Measurements from ENCODE around the gene RGS7.

Gene RGS7

GRCh38 chr1:240935920-240936319 is 421.1 kb downstream of the RGS7 start:
- Histone ChIP-seq H3K4me2 (ENCODE audit: low read length) (no peak overlapping the region), H3K9me3 (ENCODE audit: insufficient read depth, low read length) (peaks cover 26% of the 10 kb centered on the region; the same call in 1 of the 2 replicates), H3K9ac (ENCODE audit: low read length) (no peak overlapping the region), H3K27me3 (ENCODE audit: low read depth, low read length) (no peaks in the 10 kb centered on the region), H3K36me3 (replicated peaks; ENCODE audit: low read depth, low read length) (no peaks in the 10 kb centered on the region), H3K4me1 (ENCODE audit: low read length) (no peaks in the 10 kb centered on the region), H3K4me3 (ENCODE audit: low read length) (no peak overlapping the region), H3K27ac (ENCODE audit: low read length) (no peak overlapping the region), H2AFZ (ENCODE audit: low read depth, low read length) (no peak overlapping the region), H4K20me1 (ENCODE audit: insufficient read depth, low read length) (no peaks in the 10 kb centered on the region), H3K79me2 (ENCODE audit: low read length) (no peaks in the 10 kb centered on the region)
- TF ChIP-seq CTCF (IDR thresholded peaks at IDR 0.05; ENCODE audit: low read depth, low read length), result no peak
- no peak for TF ChIP-seq EZH2phosphoT487 (IDR thresholded peaks at IDR 0.05; ENCODE audit: low read depth)

- Histone ChIP-seq H3K27me3 (ENCODE audit: low read depth, low read length) (no peaks in the 10 kb centered on the region), H3K4me1 (ENCODE audit: low read length) (no peaks in the 10 kb centered on the region), H3K4me2 (ENCODE audit: low read length) (no peak overlapping the region), H3K36me3 (replicated peaks; ENCODE audit: low read depth, low read length) (no peaks in the 10 kb centered on the region), H3K4me3 (ENCODE audit: low read length) (no peak overlapping the region), H3K79me2 (ENCODE audit: low read length) (no peaks in the 10 kb centered on the region), H3K9ac (ENCODE audit: low read length) (no peak overlapping the region), H3K9me3 (ENCODE audit: insufficient read depth, low read length) (peaks cover 6% of the 10 kb centered on the region; the same call in 1 of the 2 replicates), H3K27ac (ENCODE audit: low read length) (no peak overlapping the region), H4K20me1 (ENCODE audit: insufficient read depth, low read length) (no peaks in the 10 kb centered on the region), H2AFZ (ENCODE audit: low read depth, low read length) (no peak overlapping the region)
- no peak for TF ChIP-seq CTCF (IDR thresholded peaks at IDR 0.05; ENCODE audit: low read depth, low read length)
- no peak for TF ChIP-seq EZH2phosphoT487 (IDR thresholded peaks at IDR 0.05; ENCODE audit: low read depth)
These were observed 426.0 kb downstream of the RGS7 start for GRCh38 chr1:240931031-240931430.

GRCh38 chr1:240928265-240928664 is 428.7 kb downstream of the RGS7 start:
- H3K4me1 ChIP-seq (ENCODE audit: low read length), result no peaks in the 10 kb centered on the region
- H3K9ac ChIP-seq (ENCODE audit: low read length), result no peak overlapping the region
- H3K27ac ChIP-seq (ENCODE audit: low read length), result no peak overlapping the region
- H4K20me1 ChIP-seq (ENCODE audit: insufficient read depth, low read length), result no peaks in the 10 kb centered on the region
- no peak overlapping the region for H3K4me2 ChIP-seq (ENCODE audit: low read length)
- TF ChIP-seq EZH2phosphoT487 (IDR thresholded peaks at IDR 0.05; ENCODE audit: low read depth) (no peak), CTCF (IDR thresholded peaks at IDR 0.05; ENCODE audit: low read depth, low read length) (no peak)
- H3K27me3 ChIP-seq (ENCODE audit: low read depth, low read length), result no peaks in the 10 kb centered on the region
- no peak overlapping the region for H3K4me3 ChIP-seq (ENCODE audit: low read length)
- no peaks in the 10 kb centered on the region for H3K79me2 ChIP-seq (ENCODE audit: low read length)
- H3K36me3 ChIP-seq (replicated peaks; ENCODE audit: low read depth, low read length), result no peaks in the 10 kb centered on the region
- H2AFZ ChIP-seq (ENCODE audit: low read depth, low read length), result no peak overlapping the region
- H3K9me3 ChIP-seq (ENCODE audit: insufficient read depth, low read length), result no peaks in the 10 kb centered on the region; the same call in 1 of the 2 replicates

GRCh38 chr1:240927821-240928220 is 429.2 kb downstream of the RGS7 start:
- Histone ChIP-seq H3K79me2 (ENCODE audit: low read length) (no peaks in the 10 kb centered on the region), H3K9me3 (ENCODE audit: insufficient read depth, low read length) (no peaks in the 10 kb centered on the region; the same call in 1 of the 2 replicates), H3K4me2 (ENCODE audit: low read length) (no peak overlapping the region), H3K27ac (ENCODE audit: low read length) (no peak overlapping the region), H4K20me1 (ENCODE audit: insufficient read depth, low read length) (no peaks in the 10 kb centered on the region), H3K27me3 (ENCODE audit: low read depth, low read length) (no peaks in the 10 kb centered on the region), H2AFZ (ENCODE audit: low read depth, low read length) (no peak overlapping the region), H3K4me1 (ENCODE audit: low read length) (no peaks in the 10 kb centered on the region), H3K4me3 (ENCODE audit: low read length) (no peak overlapping the region), H3K9ac (ENCODE audit: low read length) (no peak overlapping the region), H3K36me3 (replicated peaks; ENCODE audit: low read depth, low read length) (no peaks in the 10 kb centered on the region)
- TF ChIP-seq EZH2phosphoT487 (IDR thresholded peaks at IDR 0.05; ENCODE audit: low read depth) (no peak), CTCF (IDR thresholded peaks at IDR 0.05; ENCODE audit: low read depth, low read length) (no peak)

Measured in OCI-LY3 (cell line).